Osteocyte (in vitro differentiated cells): Measurements from ENCODE around the gene PPOX. TPM values are rescaled to one million over a fixed set of nuclear protein-coding genes. Genes with fewer than 3 reads are reported as not detected.

Experiments
- DNase-seq: peaks from one replicate; pipeline ENCODE4 v3.0.0; 2021; ENCODE audit warnings: mixed read lengths; ENCODE audit not compliant: unreplicated experiment; ENCODE audit errors: extremely low spot score
- H3K27ac Mint-ChIP-seq: one replicate; pipeline ENCODE4 v1.8.0; 2021; ENCODE audit warnings: mild to moderate bottlenecking, mixed read lengths; ENCODE audit not compliant: unreplicated experiment
- H3K27me3 Mint-ChIP-seq: one replicate; pipeline ENCODE4 v1.8.0; 2021; ENCODE audit warnings: mixed read lengths; ENCODE audit not compliant: unreplicated experiment
- H3K36me3 Mint-ChIP-seq: one replicate; pipeline ENCODE4 v1.8.0; 2021; ENCODE audit warnings: mixed read lengths; ENCODE audit not compliant: unreplicated experiment
- H3K4me1 Mint-ChIP-seq: one replicate; pipeline ENCODE4 v1.8.0; 2021; ENCODE audit warnings: mixed read lengths; ENCODE audit not compliant: unreplicated experiment
- H3K4me3 Mint-ChIP-seq: one replicate; pipeline ENCODE4 v1.8.0; 2021; ENCODE audit warnings: mild to moderate bottlenecking, moderate library complexity, mixed read lengths; ENCODE audit not compliant: unreplicated experiment
- H3K9me3 Mint-ChIP-seq: one replicate; pipeline ENCODE4 v1.8.0; 2021; ENCODE audit warnings: mixed read lengths; ENCODE audit not compliant: unreplicated experiment
- total RNA-seq: library from RNA; stranded (reverse); gene quantifications from 2 replicates; pipeline ENCODE4 v1.2.1, GENCODE V29; 2021
- TF ChIP-seq, protein P1 (sequence below): fragments of 200-600 bp; sonication (generic); IDR thresholded peaks from 2 replicates; pipeline ENCODE4 v1.5.0; 2021; ENCODE audit warnings: antibody characterized with exemption, mild to moderate bottlenecking, moderate library complexity

The PPOX gene
- total RNA-seq, 1 donor from 2014 or later = 37.9 TPM

DNA sequence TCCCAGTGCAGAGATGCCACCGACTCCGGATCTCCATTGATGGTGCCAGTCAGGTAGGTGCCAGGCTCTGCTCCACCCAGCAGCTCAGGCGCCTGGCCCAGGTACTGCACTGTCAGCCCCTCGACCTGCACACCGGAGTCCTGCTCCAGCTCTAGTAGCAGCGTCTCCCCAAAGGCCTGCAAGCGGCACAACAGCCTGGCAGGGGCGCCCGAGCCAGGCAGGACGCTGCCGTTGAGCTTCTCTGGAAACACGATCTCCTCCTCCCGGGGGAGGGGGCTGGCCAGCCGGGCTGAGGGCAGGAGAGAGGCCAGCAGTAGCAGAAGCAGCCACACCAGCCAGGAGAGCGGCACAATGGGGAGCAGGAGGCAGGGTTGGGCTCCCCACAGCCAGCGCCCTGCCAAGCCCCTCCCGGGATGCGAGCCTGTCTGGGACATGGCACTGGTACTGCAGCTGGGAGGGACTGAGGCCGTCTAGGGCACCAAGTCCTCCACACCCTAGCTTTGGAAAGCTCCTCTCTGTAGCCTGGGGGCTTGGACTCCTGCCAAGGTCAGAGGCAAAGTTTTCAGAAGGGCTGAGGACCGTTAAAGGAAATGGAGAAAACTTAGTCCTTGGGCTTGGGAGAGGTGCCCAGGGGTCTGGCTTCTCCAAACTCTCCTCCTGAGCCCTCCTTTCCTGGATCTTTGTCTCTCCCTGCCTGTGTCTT lies 32.1 kb downstream of the PPOX start:
- peak overlapping the region; percentile 86 for H3K27ac Mint-ChIP-seq
- DNase-seq = peak; percentile 91
- no peaks in the 10 kb centered on the region for H3K27me3 Mint-ChIP-seq
- H3K4me1 Mint-ChIP-seq = peaks cover 61% of the 10 kb centered on the region
- H3K36me3 Mint-ChIP-seq = no peaks in the 10 kb centered on the region
- H3K4me3 Mint-ChIP-seq = peak overlapping the region; percentile 65
- no peaks in the 10 kb centered on the region for H3K9me3 Mint-ChIP-seq
- TF ChIP-seq, protein P1, sequence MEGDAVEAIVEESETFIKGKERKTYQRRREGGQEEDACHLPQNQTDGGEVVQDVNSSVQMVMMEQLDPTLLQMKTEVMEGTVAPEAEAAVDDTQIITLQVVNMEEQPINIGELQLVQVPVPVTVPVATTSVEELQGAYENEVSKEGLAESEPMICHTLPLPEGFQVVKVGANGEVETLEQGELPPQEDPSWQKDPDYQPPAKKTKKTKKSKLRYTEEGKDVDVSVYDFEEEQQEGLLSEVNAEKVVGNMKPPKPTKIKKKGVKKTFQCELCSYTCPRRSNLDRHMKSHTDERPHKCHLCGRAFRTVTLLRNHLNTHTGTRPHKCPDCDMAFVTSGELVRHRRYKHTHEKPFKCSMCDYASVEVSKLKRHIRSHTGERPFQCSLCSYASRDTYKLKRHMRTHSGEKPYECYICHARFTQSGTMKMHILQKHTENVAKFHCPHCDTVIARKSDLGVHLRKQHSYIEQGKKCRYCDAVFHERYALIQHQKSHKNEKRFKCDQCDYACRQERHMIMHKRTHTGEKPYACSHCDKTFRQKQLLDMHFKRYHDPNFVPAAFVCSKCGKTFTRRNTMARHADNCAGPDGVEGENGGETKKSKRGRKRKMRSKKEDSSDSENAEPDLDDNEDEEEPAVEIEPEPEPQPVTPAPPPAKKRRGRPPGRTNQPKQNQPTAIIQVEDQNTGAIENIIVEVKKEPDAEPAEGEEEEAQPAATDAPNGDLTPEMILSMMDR = peak; percentile 35

DNA sequence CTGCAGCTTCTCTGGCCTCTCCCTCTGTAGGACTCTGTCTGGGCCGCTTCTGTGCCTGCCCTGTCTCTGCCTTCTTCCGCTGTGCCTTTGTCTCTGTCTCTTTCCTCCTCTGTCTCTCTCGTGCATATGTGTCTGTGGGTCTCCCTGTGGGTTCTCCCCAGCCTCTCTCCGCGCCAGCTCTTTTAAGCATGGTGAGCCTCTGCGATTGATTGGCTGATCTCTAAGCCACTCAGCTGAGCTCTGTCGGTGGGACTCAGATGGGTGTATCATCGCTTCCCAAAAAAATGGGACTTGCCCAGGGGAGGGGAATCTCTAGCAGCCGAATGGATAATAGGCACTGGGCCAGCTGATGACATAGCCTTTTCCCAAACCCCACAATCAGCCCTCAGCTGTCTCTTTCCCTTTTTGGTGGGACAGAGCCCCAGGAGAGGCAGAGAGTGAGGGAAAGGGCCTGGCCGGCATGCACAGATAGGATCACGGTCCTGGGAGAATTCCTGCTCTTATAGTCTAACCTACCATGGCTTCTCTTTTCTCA lies 32.7 kb downstream of the PPOX start, which contains the start of gene ADAMTS4:
ADAMTS4 (minus strand) TSS at position 158 of the 535 bp plus-strand sequence. CDS start 427 bp downstream, outside the sequence.
- no peak for DNase-seq
- Mint-ChIP-seq H3K4me1 (peaks cover 66% of the 10 kb centered on the region), H3K4me3 (peak within 1 kb of the TSS; percentile 65), H3K27me3 (no peaks in the 10 kb centered on the region), H3K36me3 (peaks cover 2% of the 10 kb centered on the region), H3K27ac (peak within 1 kb of the TSS; percentile 86), H3K9me3 (no peaks in the 10 kb centered on the region)
- TF ChIP-seq, protein P1 = no peak

DNA sequence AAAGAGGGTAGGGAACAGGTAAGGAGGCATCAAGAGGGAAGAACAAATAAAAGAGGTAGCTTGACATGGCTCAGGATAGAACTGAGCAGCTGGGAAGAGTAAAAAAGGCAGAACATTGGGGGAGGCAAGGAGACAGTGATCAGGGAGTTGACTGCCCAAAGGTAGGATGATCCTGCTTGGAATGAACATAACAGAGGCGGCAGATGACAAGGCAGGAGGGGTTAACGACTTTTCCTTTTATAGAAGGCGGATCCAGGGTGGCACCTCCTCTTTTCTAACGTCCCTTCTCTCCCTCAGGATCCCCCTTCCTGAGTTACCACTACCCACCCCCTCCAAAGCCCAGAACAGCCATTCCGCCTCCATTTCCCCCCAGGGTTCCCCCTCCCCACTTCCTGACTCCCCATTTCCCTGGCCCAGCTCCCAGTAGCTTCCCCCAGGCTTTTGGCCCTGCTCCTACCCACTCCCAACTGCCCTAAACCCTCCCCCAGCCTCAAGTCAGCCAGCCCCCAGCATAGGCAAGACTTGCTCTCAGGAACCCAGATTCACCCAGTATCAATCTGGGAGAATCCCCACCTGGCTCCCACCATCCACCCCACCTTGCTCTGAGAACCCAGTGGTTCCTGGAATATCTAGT lies 33.4 kb downstream of the PPOX start:
- TF ChIP-seq, protein P1 = no peak
- H3K4me3 Mint-ChIP-seq = no peak overlapping the region
- no peaks in the 10 kb centered on the region for H3K27me3 Mint-ChIP-seq
- no peaks in the 10 kb centered on the region for H3K9me3 Mint-ChIP-seq
- H3K36me3 Mint-ChIP-seq = peaks cover 8% of the 10 kb centered on the region
- no peak for DNase-seq
- H3K4me1 Mint-ChIP-seq = peaks cover 72% of the 10 kb centered on the region
- peak overlapping the region; percentile 86 for H3K27ac Mint-ChIP-seq

DNA sequence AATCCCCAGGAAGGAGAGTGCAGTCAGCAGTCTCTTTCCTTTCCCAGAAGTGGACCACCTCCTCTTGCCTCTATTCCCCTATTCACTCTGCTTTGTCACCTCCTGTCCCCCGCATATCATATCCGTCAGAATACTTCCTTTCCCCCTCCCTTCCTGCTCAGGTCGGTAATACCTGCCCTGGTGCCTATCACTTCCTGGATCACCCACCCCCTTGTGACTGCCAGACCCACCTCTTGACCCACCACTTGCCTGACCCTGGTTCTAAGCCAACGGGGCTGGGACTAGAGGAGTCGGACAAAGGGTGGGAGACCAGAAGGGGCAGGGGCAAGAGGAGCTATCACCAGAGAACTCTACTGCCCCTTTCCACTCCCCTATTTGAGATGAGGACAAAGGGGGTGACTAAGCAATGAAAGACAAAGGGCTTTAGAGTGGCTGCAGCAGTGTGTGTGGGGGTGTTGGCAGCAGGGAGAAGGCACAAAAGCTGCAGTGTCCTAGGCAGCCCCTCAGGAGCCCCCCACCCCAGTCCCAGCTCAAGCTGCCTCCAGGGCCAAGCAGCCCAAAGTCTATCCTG lies 34.3 kb downstream of the PPOX start:
- no peaks in the 10 kb centered on the region for H3K9me3 Mint-ChIP-seq
- no peak for DNase-seq
- H3K4me3 Mint-ChIP-seq = no peak overlapping the region
- H3K4me1 Mint-ChIP-seq = peaks cover 74% of the 10 kb centered on the region
- TF ChIP-seq, protein P1 = no peak
- H3K27me3 Mint-ChIP-seq = no peaks in the 10 kb centered on the region
- H3K27ac Mint-ChIP-seq = peak overlapping the region; percentile 96
- H3K36me3 Mint-ChIP-seq = peaks cover 11% of the 10 kb centered on the region
